OCI-LY7 (cell line): ENCODE data around the gene TRAM2. TPM values are rescaled to one million over a fixed set of nuclear protein-coding genes. Genes with fewer than 3 reads are reported as not detected.

Source experiments
- BruUV-seq: library from RNA; stranded (reverse); fragments of 400-500 nt; replicated peaks from 2 replicates; lab custom pipeline; 2021; lab: Mats Ljungman, UMichigan
- CTCF ChIA-PET: fragments of 300-600 bp; sonication (Branson Sonifier 250); formaldehyde crosslinking; loops from one replicate; lab custom pipeline; 2022; ENCODE audit warnings: antibody characterized with exemption; ENCODE audit not compliant: unreplicated experiment; lab: Charles Lee
- POLR2A ChIA-PET: fragments of 300-600 bp; sonication (Branson Sonifier 250); formaldehyde crosslinking; loops from one replicate; lab custom pipeline; 2022; ENCODE audit warnings: antibody characterized with exemption; lab: Charles Lee
- DNase-seq: peaks from one replicate; pipeline ENCODE4 v3.0.0-alpha.2; 2015; ENCODE audit warnings: low spot score
- H2AFZ ChIP-seq: fragments of 200-600 bp; sonication (generic), shearing (Covaris generic); 2 replicates; pipeline ENCODE4 v1.6.1; 2014; ENCODE audit warnings: mild to moderate bottlenecking, antibody characterized with exemption, low read length, moderate library complexity
- H3K27ac ChIP-seq: fragments of 200-600 bp; sonication (generic); 2 replicates; pipeline ENCODE4 v1.5.1; 2014; ENCODE audit warnings: mixed run types, low read depth, mild to moderate bottlenecking, moderate library complexity, low read length, inconsistent platforms; ENCODE audit not compliant: poor library complexity, severe bottlenecking
- H3K36me3 ChIP-seq: fragments of 200-600 bp; sonication (generic); 2 replicates; pipeline ENCODE4 v1.6.1; 2014; ENCODE audit warnings: mild to moderate bottlenecking, antibody characterized with exemption, low read length, moderate library complexity, mixed read lengths; ENCODE audit not compliant: insufficient read depth
- H3K4me1 ChIP-seq: fragments of 200-600 bp; sonication (generic); 2 replicates; pipeline ENCODE4 v1.5.1; 2014; ENCODE audit warnings: mild to moderate bottlenecking, low read length; ENCODE audit not compliant: insufficient read depth, poor library complexity, severe bottlenecking
- H3K4me2 ChIP-seq: fragments of 200-600 bp; sonication (generic); 2 replicates; pipeline ENCODE4 v1.6.1; 2014; ENCODE audit warnings: mild to moderate bottlenecking, low read length
- H3K4me3 ChIP-seq: fragments of 200-600 bp; sonication (generic); 2 replicates; pipeline ENCODE4 v1.5.1; 2014; ENCODE audit warnings: mild to moderate bottlenecking, low read depth, low read length; ENCODE audit not compliant: poor library complexity, severe bottlenecking
- H3K79me2 ChIP-seq: fragments of 200-600 bp; sonication (generic); 2 replicates; pipeline ENCODE4 v1.6.1; 2016; ENCODE audit warnings: low read depth, mild to moderate bottlenecking, low read length, moderate library complexity, mixed read lengths; ENCODE audit not compliant: insufficient read depth
- H3K9me2 ChIP-seq: fragments of 200-600 bp; sonication (generic); 2 replicates; pipeline ENCODE4 v1.6.1; 2016; ENCODE audit warnings: mild to moderate bottlenecking, low read length, mixed read lengths; ENCODE audit not compliant: insufficient read depth
- H3K9me3 ChIP-seq: fragments of 200-600 bp; sonication (generic); 2 replicates; pipeline ENCODE4 v1.6.1; 2014; ENCODE audit warnings: mild to moderate bottlenecking, mixed run types, low read length, mixed read lengths
- H4K20me1 ChIP-seq: fragments of 200-600 bp; sonication (generic); 2 replicates; pipeline ENCODE4 v1.6.1; 2014; ENCODE audit warnings: mild to moderate bottlenecking, antibody characterized with exemption, low read length, moderate library complexity, mixed read lengths; ENCODE audit not compliant: insufficient read depth
- EZH2phosphoT487 ChIP-seq: fragments of 200-600 bp; sonication (generic); IDR thresholded peaks from 2 replicates; pipeline ENCODE4 v1.6.1; 2018; ENCODE audit warnings: low read depth, borderline replicate concordance, mild to moderate bottlenecking, mixed run types, antibody characterized with exemption, low read length, moderate library complexity, mixed read lengths
- intact Hi-C: fragments of 100-400 bp; cut with micrococcal nuclease; formaldehyde crosslinking; loops from one replicate; pipeline ENCODE4 v1.10.0; 2022; ENCODE audit not compliant: unreplicated experiment
- total RNA-seq, 2 experiments: library from RNA; depleted of rRNA in 1 of 2; stranded (reverse); fragments of >200 nt in 1 of 2; shearing (Covaris generic) in 1 of 2; gene quantifications; 2 replicates each; pipeline ENCODE4 v1.2.3, GENCODE V29; 2014 to 2022
- TF ChIP-seq, protein P1 (sequence below): fragments of 200-600 bp; sonication (generic); conservative IDR thresholded peaks from 2 replicates; pipeline ENCODE4 v1.5.1; 2014; ENCODE audit warnings: mild to moderate bottlenecking, antibody characterized with exemption, low read length, moderate library complexity, mixed read lengths

Gene TRAM2
- total RNA-seq, 2 experiments from 2014 or later: 19.3 to 38.2 TPM

DNA sequence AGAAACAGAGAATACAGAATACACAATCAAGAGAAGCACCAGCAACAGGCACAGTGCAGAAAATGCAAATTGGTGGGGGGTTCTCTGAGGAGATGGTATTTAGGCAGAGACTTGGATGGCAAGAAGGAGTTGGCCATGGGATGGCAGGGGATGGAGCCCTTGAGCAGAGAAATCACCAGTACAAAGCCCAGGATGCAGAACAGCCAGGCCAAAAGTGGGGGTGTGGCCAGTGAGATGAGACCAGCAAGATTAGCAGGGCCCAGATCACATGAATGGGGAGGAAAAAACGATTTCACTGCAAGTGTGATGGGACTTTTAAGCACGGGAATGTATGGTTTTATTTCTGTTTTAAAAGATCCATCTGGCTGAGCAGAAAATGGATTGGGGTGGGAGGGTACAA is 63.4 kb downstream of the TRAM2 start:
- H3K4me1 ChIP-seq: peaks cover 4% of the 10 kb centered on the region
- no peak overlapping the region for H3K27ac ChIP-seq
- H3K9me3 ChIP-seq: no peaks in the 10 kb centered on the region
- no peaks in the 10 kb centered on the region for H3K79me2 ChIP-seq
- no peaks in the 10 kb centered on the region for H4K20me1 ChIP-seq
- no peak for DNase-seq
- no peaks in the 10 kb centered on the region for H3K9me2 ChIP-seq
- BruUV-seq: no TSS peak
- no peak overlapping the region for H3K4me2 ChIP-seq
- POLR2A ChIA-PET: no interaction called here
- intact Hi-C loops: no loop called here
- H2AFZ ChIP-seq: no peak overlapping the region
- CTCF ChIA-PET: no interaction called here
- TF ChIP-seq, protein P1, sequence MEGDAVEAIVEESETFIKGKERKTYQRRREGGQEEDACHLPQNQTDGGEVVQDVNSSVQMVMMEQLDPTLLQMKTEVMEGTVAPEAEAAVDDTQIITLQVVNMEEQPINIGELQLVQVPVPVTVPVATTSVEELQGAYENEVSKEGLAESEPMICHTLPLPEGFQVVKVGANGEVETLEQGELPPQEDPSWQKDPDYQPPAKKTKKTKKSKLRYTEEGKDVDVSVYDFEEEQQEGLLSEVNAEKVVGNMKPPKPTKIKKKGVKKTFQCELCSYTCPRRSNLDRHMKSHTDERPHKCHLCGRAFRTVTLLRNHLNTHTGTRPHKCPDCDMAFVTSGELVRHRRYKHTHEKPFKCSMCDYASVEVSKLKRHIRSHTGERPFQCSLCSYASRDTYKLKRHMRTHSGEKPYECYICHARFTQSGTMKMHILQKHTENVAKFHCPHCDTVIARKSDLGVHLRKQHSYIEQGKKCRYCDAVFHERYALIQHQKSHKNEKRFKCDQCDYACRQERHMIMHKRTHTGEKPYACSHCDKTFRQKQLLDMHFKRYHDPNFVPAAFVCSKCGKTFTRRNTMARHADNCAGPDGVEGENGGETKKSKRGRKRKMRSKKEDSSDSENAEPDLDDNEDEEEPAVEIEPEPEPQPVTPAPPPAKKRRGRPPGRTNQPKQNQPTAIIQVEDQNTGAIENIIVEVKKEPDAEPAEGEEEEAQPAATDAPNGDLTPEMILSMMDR: no peak
- no peak for TF ChIP-seq EZH2phosphoT487
- H3K4me3 ChIP-seq: no peak overlapping the region
- peaks cover 89% of the 10 kb centered on the region for H3K36me3 ChIP-seq

DNA sequence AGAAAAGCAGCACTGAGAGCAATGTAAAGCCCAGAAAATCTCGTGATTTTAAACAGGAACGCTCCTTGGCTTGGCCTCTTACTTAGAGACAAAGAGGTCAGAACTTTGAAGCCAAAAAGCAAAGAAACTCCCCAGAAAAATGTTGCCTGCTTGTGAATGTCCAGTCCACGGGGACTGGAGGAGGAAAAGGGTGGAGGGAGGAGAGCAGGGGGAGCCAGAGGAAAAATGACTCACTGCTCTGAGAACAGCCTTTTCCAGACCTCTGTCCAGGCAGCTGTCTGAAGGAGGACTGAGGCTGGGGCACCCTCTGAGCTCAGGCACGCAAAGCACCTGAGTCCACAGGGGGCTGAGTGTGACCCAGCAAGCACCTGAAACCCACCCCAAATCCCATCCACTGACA is 64.7 kb downstream of the TRAM2 start:
- intact Hi-C loops: no loop called here
- H3K4me2 ChIP-seq: no peak overlapping the region
- BruUV-seq: no TSS peak

DNA sequence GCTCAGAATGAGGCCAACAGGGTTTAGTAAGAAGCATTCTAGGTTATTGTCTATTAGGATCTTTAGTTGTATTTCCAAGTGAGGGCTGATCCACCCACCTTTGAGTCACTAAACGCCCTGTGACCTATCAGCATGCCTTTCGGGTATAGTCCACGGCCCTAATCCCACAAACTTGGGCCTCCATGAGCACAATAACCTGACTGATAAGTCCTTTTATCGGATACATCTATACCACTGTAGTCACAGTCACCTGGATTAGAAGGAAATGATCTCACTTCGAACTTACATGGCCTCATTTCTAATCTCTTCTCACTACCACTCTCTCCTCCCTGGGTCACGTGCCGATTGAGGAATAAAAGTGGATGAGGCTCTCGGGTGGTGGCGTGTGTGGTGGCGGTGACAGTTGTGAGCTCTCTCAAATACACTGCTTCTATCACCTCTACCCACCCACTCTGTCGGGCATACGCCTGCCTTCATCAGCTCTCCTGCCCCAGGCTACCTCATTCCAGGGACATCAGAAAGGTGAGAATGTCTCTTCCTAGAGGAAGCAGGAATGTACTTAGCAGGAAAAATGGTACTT is 65.2 kb downstream of the TRAM2 start:
- peaks cover 97% of the 10 kb centered on the region for H3K36me3 ChIP-seq
- ChIA-PET CTCF (no interaction called here), POLR2A (interaction anchor here (2.5 kb wide), 1 partner anchor 12 kb away, joined by 8 read pairs; no protein-coding TSS in a partner anchor)
- no peaks in the 10 kb centered on the region for H3K9me2 ChIP-seq
- no peaks in the 10 kb centered on the region for H4K20me1 ChIP-seq
- intact Hi-C loops: no loop called here
- BruUV-seq: no TSS peak
- H3K79me2 ChIP-seq: no peaks in the 10 kb centered on the region
- no peak overlapping the region for H3K27ac ChIP-seq
- H3K4me1 ChIP-seq: peaks cover 4% of the 10 kb centered on the region
- H2AFZ ChIP-seq: no peak overlapping the region
- H3K4me2 ChIP-seq: no peak overlapping the region
- no peak for DNase-seq
- TF ChIP-seq, protein P1: no peak
- no peak for TF ChIP-seq EZH2phosphoT487
- no peaks in the 10 kb centered on the region for H3K9me3 ChIP-seq
- H3K4me3 ChIP-seq: no peak overlapping the region

More for the DNA sequence above, 64.7 kb downstream of the TRAM2 start:
- ChIA-PET POLR2A (interaction anchor here (2.5 kb wide), 1 partner anchor 13 kb away, joined by 8 read pairs; no protein-coding TSS in a partner anchor), CTCF (no interaction called here)
- H4K20me1 ChIP-seq: no peaks in the 10 kb centered on the region
- no peak for DNase-seq
- no peak overlapping the region for H3K27ac ChIP-seq
- H2AFZ ChIP-seq: no peak overlapping the region
- no peak overlapping the region for H3K4me3 ChIP-seq
- peaks cover 4% of the 10 kb centered on the region for H3K4me1 ChIP-seq
- H3K9me3 ChIP-seq: no peaks in the 10 kb centered on the region
- peaks cover 97% of the 10 kb centered on the region for H3K36me3 ChIP-seq
- TF ChIP-seq EZH2phosphoT487: no peak
- TF ChIP-seq, protein P1: no peak
- no peaks in the 10 kb centered on the region for H3K79me2 ChIP-seq
- no peaks in the 10 kb centered on the region for H3K9me2 ChIP-seq
